KMS-11 (cell line): ENCODE measurements around the gene CCSAP.

Experiments
- H2AFZ ChIP-seq: fragments of 200-600 bp; sonication (generic); 2 replicates; pipeline ENCODE4 v1.6.1; 2016; ENCODE audit warnings: antibody characterized with exemption, mixed run types, low read depth
- H3K27ac ChIP-seq: fragments of 200-600 bp; sonication (generic); 2 replicates; pipeline ENCODE4 v1.6.1; 2016; ENCODE audit warnings: mild to moderate bottlenecking, mixed run types
- H3K27me3 ChIP-seq: fragments of 200-600 bp; sonication (generic); 2 replicates; pipeline ENCODE4 v1.6.1; 2017; ENCODE audit warnings: mild to moderate bottlenecking, low read depth, mixed run types, moderate library complexity; ENCODE audit not compliant: insufficient read depth
- H3K36me3 ChIP-seq: fragments of 200-600 bp; sonication (generic); 2 replicates; pipeline ENCODE4 v1.6.1; 2017; ENCODE audit warnings: mild to moderate bottlenecking, mixed run types; ENCODE audit not compliant: insufficient read depth
- H3K4me1 ChIP-seq: fragments of 200-600 bp; sonication (generic); 2 replicates; pipeline ENCODE4 v1.6.1; 2016; ENCODE audit warnings: mild to moderate bottlenecking, low read depth, mixed run types; ENCODE audit not compliant: poor library complexity, severe bottlenecking
- H3K4me2 ChIP-seq: fragments of 200-600 bp; sonication (generic); 2 replicates; pipeline ENCODE4 v1.7.0; 2016; ENCODE audit warnings: mild to moderate bottlenecking, mixed run types
- H3K4me3 ChIP-seq: fragments of 200-600 bp; sonication (generic); IDR thresholded peaks from 2 replicates; pipeline ENCODE4 v1.6.1; 2017; ENCODE audit warnings: low read depth, low read length, mixed read lengths; ENCODE audit not compliant: insufficient read depth
- H3K79me2 ChIP-seq: fragments of 200-600 bp; sonication (generic); 2 replicates; pipeline ENCODE4 v1.6.1; 2016; ENCODE audit warnings: low read depth, mixed run types; ENCODE audit not compliant: insufficient read depth
- H3K9ac ChIP-seq: fragments of 200-600 bp; sonication (generic); 2 replicates; pipeline ENCODE4 v1.6.1; 2016; ENCODE audit warnings: mild to moderate bottlenecking, mixed run types
- H4K20me1 ChIP-seq: fragments of 200-600 bp; sonication (generic); 2 replicates; pipeline ENCODE4 v1.6.1; 2016; ENCODE audit warnings: mild to moderate bottlenecking, mixed run types; ENCODE audit not compliant: insufficient read depth
- TF ChIP-seq, protein P1 (sequence below): fragments of 200-600 bp; sonication (generic); conservative IDR thresholded peaks from 2 replicates; pipeline ENCODE4 v1.6.1; 2017; ENCODE audit warnings: low read depth, mild to moderate bottlenecking, antibody characterized with exemption, low read length, moderate library complexity, mixed read lengths

CCSAP gene

DNA sequence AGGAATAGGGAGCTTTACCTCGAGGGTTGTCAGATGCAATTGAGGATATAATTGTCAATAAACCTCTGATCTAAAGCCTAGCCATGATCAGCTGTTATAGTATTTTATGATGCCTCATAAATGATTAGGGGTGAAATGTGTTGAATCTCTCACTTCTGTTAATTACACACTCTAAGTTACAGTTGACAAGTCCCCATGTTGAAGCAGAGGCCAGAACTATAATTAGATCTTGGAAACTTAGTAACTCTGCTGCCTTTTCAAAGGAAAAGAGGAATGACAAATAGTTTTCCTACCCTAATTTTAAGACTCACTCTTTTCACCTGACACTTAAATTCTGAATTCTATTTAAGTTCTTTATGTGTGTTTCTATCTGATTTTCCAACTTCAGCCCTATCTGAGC lies 33.8 kb downstream of the CCSAP start:
- no peak overlapping the region for H3K4me3 ChIP-seq

DNA sequence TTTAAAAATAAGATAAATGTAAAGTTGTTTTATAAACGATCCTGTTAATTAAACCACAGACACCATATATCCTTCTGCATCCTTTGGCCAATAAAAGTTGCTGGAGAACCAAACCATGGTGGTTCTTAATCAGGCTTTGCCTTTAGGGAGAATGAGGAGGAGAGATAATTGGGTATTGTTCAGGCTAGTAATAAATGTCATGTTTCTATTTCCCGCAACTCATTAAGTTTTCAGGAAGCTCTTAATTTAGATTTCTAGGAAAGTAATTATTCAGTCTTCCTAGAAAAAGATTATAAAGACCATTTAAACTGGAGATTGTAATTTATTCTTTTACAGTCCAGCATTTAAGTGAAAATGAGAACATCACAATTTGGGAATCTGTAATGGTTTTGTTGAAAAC lies 37.5 kb downstream of the CCSAP start:
- Histone ChIP-seq H3K4me2 (no peak overlapping the region), H3K4me3 (no peak overlapping the region), H3K36me3 (no peaks in the 10 kb centered on the region; the same call in 1 of the 2 replicates), H3K27ac (no peak overlapping the region), H2AFZ (no peak overlapping the region), H3K4me1 (no peaks in the 10 kb centered on the region), H4K20me1 (no peaks in the 10 kb centered on the region), H3K79me2 (no peaks in the 10 kb centered on the region), H3K27me3 (no peaks in the 10 kb centered on the region), H3K9ac (no peak overlapping the region)
- TF ChIP-seq, protein P1, sequence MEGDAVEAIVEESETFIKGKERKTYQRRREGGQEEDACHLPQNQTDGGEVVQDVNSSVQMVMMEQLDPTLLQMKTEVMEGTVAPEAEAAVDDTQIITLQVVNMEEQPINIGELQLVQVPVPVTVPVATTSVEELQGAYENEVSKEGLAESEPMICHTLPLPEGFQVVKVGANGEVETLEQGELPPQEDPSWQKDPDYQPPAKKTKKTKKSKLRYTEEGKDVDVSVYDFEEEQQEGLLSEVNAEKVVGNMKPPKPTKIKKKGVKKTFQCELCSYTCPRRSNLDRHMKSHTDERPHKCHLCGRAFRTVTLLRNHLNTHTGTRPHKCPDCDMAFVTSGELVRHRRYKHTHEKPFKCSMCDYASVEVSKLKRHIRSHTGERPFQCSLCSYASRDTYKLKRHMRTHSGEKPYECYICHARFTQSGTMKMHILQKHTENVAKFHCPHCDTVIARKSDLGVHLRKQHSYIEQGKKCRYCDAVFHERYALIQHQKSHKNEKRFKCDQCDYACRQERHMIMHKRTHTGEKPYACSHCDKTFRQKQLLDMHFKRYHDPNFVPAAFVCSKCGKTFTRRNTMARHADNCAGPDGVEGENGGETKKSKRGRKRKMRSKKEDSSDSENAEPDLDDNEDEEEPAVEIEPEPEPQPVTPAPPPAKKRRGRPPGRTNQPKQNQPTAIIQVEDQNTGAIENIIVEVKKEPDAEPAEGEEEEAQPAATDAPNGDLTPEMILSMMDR = no peak

More for the DNA sequence above, 33.8 kb downstream of the CCSAP start:
- Histone ChIP-seq H3K79me2 (no peaks in the 10 kb centered on the region), H2AFZ (no peak overlapping the region), H3K27me3 (no peaks in the 10 kb centered on the region), H3K4me2 (no peak overlapping the region), H3K36me3 (no peaks in the 10 kb centered on the region; the same call in 1 of the 2 replicates), H4K20me1 (no peaks in the 10 kb centered on the region), H3K27ac (no peak overlapping the region), H3K4me1 (no peaks in the 10 kb centered on the region), H3K9ac (no peak overlapping the region)
- TF ChIP-seq, protein P1 = no peak

DNA sequence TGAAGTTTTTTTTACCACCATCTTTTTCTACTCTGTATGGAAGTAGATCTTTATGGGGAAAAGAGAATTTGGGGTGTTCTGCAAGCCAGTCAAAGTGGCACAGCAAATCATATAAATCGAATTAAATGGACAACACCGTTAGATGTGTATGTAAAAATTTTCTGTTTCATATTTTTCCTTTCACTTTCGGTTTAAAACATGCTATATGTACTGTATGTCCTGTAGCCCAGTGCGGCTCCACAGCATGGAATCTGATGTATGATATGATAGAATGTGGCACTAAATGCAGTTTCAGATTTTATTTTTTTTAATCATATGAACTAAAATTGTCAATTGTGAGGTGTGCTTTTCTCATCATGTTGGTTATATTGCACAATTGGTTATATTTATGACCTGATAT lies 39.0 kb downstream of the CCSAP start:
- no peaks in the 10 kb centered on the region for H3K27me3 ChIP-seq
- H4K20me1 ChIP-seq = no peaks in the 10 kb centered on the region
- no peak overlapping the region for H3K27ac ChIP-seq
- TF ChIP-seq, protein P1 = no peak
- H2AFZ ChIP-seq = no peak overlapping the region
- H3K9ac ChIP-seq = no peak overlapping the region
- H3K79me2 ChIP-seq = no peaks in the 10 kb centered on the region
- H3K36me3 ChIP-seq = no peaks in the 10 kb centered on the region; the same call in 1 of the 2 replicates
- H3K4me1 ChIP-seq = no peaks in the 10 kb centered on the region
- no peak overlapping the region for H3K4me2 ChIP-seq
- no peak overlapping the region for H3K4me3 ChIP-seq

DNA sequence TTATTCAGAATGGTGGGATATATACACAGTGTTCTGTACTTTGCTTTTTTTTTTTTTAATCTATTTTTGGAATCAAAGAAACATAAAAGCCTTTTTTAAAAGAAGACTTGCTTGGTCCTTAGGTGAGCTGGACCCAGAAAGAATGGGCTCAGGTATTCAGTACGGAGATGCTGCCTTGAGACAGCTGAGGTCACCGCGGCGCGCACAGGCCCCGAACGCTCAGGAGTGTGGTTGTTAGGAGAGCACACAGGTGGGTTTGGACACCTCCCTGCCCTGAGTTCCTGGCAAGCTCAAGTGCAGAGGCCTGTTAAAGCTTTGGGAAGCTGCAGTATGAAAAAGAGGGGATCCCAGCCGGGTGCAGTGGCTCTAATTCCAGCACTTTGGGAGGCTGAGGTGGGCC lies 40.1 kb downstream of the CCSAP start:
- H3K27me3 ChIP-seq = no peaks in the 10 kb centered on the region

More for the DNA sequence above, 40.1 kb downstream of the CCSAP start:
- no peaks in the 10 kb centered on the region for H3K4me1 ChIP-seq
- H3K79me2 ChIP-seq = no peaks in the 10 kb centered on the region
- TF ChIP-seq, protein P1 = no peak
- H3K9ac ChIP-seq = no peak overlapping the region
- H2AFZ ChIP-seq = no peak overlapping the region
- no peaks in the 10 kb centered on the region; the same call in 1 of the 2 replicates for H3K36me3 ChIP-seq
- no peak overlapping the region for H3K27ac ChIP-seq
- no peak overlapping the region for H3K4me3 ChIP-seq
- no peaks in the 10 kb centered on the region for H4K20me1 ChIP-seq
- H3K4me2 ChIP-seq = no peak overlapping the region
